ENCODE data around the gene DAAM2. TPM values are rescaled to one million over a fixed set of nuclear protein-coding genes. Genes with fewer than 3 reads are reported as not detected.

DAAM2 gene
- total and polyA plus RNA-seq, 2 of the 8 experiments (the other 6 are each of a cell fraction or from before 2014, with no cell fraction given): 1.5 to 2.9 TPM

DNA sequence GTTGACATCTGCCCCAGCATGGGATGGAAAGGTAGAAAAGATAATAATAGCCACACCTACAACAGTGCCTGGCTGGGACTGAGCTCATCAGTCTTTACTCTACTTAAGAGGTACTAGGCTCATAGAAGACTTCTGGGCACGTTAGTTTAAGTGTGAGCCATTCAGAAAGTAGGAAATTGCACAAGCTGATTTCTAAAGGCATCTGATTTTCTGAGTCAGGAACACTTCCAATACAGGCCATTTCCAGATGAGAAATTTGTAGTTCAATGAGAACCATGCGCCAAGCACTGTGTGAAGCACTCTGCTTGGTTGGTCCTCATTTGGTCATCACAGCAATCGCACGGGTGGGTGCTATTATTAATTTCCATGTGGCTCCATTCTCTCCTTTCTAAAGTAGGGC lies 99.8 kb downstream of the DAAM2 start:
- H3K79me2 ChIP-seq (ENCODE audit: control insufficient read depth in 1 of 2, insufficient read depth in 2 of 2, low read length in 2 of 2): no peaks in the 10 kb centered on the region
- no peak overlapping the region for H3K4ac ChIP-seq (replicated peaks; ENCODE audit: insufficient read length, low read depth, low read length)
- no peak overlapping the region for H3K18ac ChIP-seq (ENCODE audit: extremely low read depth, low read length)
- POLR2A ChIA-PET (ENCODE audit: partially characterized antibody): no interaction called here
- H3K27ac ChIP-seq (ENCODE audit: low read depth, low read length): no peak overlapping the region
- no peak overlapping the region for H4K91ac ChIP-seq (replicated peaks; ENCODE audit: insufficient read length, low read length)
- H2BK20ac ChIP-seq (ENCODE audit: low read length): no peak overlapping the region
- H2BK120ac ChIP-seq (replicated peaks; ENCODE audit: low read depth, low read length): no peak overlapping the region
- CTCF ChIA-PET (ENCODE audit: partially characterized antibody): interaction anchor here (0.5 to 12.0 kb wide), 16 partner anchors 15 to 544 kb away, joined by 3 to 135 read pairs (median 4); no protein-coding TSS in a partner anchor
- H3K4me3 ChIP-seq (ENCODE audit: extremely low read depth in 1 of 4, insufficient read depth in 2 of 4, low read depth in 3 of 4, low read length in 4 of 4): no peak overlapping the region
- no peak overlapping the region for H3K9ac ChIP-seq (replicated peaks in 1 of 4; ENCODE audit: extremely low read depth in 1 of 4, low read depth in 3 of 4, low read length in 3 of 4)
- no peak overlapping the region for H4K5ac ChIP-seq (ENCODE audit: insufficient read length, low read depth, low read length)
- no peak overlapping the region for H3K56ac ChIP-seq (replicated peaks; ENCODE audit: insufficient read length, low read depth, low read length)
- H2AK5ac ChIP-seq (ENCODE audit: low read depth, low read length): no peak overlapping the region
- TF ChIP-seq ASH2L (IDR thresholded peaks at IDR 0.05; ENCODE audit: low read length) (no peak), CREB1 (IDR thresholded peaks at IDR 0.05) (no peak), CBX5 (IDR thresholded peaks at IDR 0.05; ENCODE audit: low read depth, low read length) (no peak), TAF7 (optimal IDR thresholded peaks at IDR 0.05; ENCODE audit: borderline replicate concordance, low read depth, low read length) (no peak), SP1 (IDR thresholded peaks at IDR 0.05; ENCODE audit: low read depth, low read length) (no peak), PHF8 (conservative IDR thresholded peaks at IDR 0.05; ENCODE audit: low read depth, low read length) (no peak)
- H3K23ac ChIP-seq (ENCODE audit: insufficient read length): no peak overlapping the region
- no peaks in the 10 kb centered on the region for H3K4me1 ChIP-seq (replicated peaks in 1 of 4; ENCODE audit: control insufficient read depth in 3 of 4, insufficient read depth in 4 of 4, low read length in 3 of 4)
- DNase-seq (ENCODE audit: low read depth in 1 of 2, low spot score in 2 of 2): no peak
- no peak for FAIRE-seq
- no peaks in the 10 kb centered on the region for H4K20me1 ChIP-seq (replicated peaks in 1 of 2; ENCODE audit: control insufficient read depth in 1 of 2, insufficient read depth in 2 of 2, low read length in 2 of 2)
- 77% methylated on average over 4 of the region's 4 CpGs; no CpG with 5 or more reads in 1 of the 2 experiments for WGBS, 2 experiments (ENCODE audit: extremely low coverage in 1 of 2, insufficient coverage in 1 of 2, insufficient read length in 1 of 2, insufficient replicate concordance in 2 of 2, low coverage in 1 of 2, low lambda C conversion rate in 2 of 2, missing lambda C conversion rate in 1 of 2)
- no peaks in the 10 kb centered on the region for H3K9me3 ChIP-seq (ENCODE audit: insufficient read depth in 2 of 2, low read depth in 1 of 2, low read length in 1 of 2)
- no peak overlapping the region for H2BK12ac ChIP-seq (ENCODE audit: low read depth, low read length)
- no peak overlapping the region for H3K14ac ChIP-seq (ENCODE audit: insufficient read length)
- no peak overlapping the region for H2AFZ ChIP-seq (ENCODE audit: low read length)
- no peak overlapping the region for H2BK15ac ChIP-seq (ENCODE audit: low read length)
- no peaks in the 10 kb centered on the region for H3K36me3 ChIP-seq (ENCODE audit: control insufficient read depth in 2 of 4, insufficient read depth in 4 of 4, low read length in 3 of 4)
- no peaks in the 10 kb centered on the region for H3K79me1 ChIP-seq (ENCODE audit: low read depth, low read length)
- no peaks in the 10 kb centered on the region for H3K23me2 ChIP-seq (ENCODE audit: low read depth, low read length)
- H4K8ac ChIP-seq (ENCODE audit: extremely low read depth, insufficient read depth, low read length): no peak overlapping the region
- no peak overlapping the region for H2BK5ac ChIP-seq (ENCODE audit: low read depth, low read length)
- no peak overlapping the region for H3K4me2 ChIP-seq (ENCODE audit: insufficient read depth in 1 of 2, low read depth in 2 of 2, low read length in 2 of 2)
- H3K27me3 ChIP-seq (replicated peaks in 1 of 4; ENCODE audit: control insufficient read depth in 3 of 4, extremely low read depth in 1 of 4, insufficient read depth in 3 of 4, low read length in 3 of 4): no peaks in the 10 kb centered on the region
